Measurements from ENCODE around the gene MAGI1.

- no peak for TF ChIP-seq POLR2A (IDR thresholded peaks at IDR 0.05)
- TF ChIP-seq CTCF (IDR thresholded peaks at IDR 0.05): no peak
Measured at GRCh38 chr3:65701516-65701915, 337.2 kb downstream of the MAGI1 start.
